WTC11 (cell line): Measurements from ENCODE around the gene SORCS2.

Experiments
- ATF3 ChIP-seq: sonication (generic); formaldehyde crosslinking; conservative IDR thresholded peaks from 2 replicates; pipeline ENCODE4 v1.8.1; 2022; ENCODE audit warnings: mild to moderate bottlenecking, missing genetic modification reagents
- CDX4 ChIP-seq: fragments of 250-450 bp; sonication (Bioruptor Pico); IDR thresholded peaks from 2 replicates; pipeline ENCODE4 v1.9.0; 2021; ENCODE audit warnings: moderate library complexity, mild to moderate bottlenecking, inconsistent platforms, borderline replicate concordance
- CTCF ChIP-seq: fragments of 200-600 bp; IDR thresholded peaks from 2 replicates; pipeline ENCODE4 v1.8.0; 2022; ENCODE audit warnings: antibody characterized with exemption
- E2F4 ChIP-seq: sonication (generic); formaldehyde crosslinking; IDR thresholded peaks from 2 replicates; pipeline ENCODE4 v1.8.1; 2022; ENCODE audit warnings: low read depth, mild to moderate bottlenecking, moderate library complexity, missing genetic modification reagents, borderline replicate concordance
- ESRRA ChIP-seq: sonication (generic); formaldehyde crosslinking; IDR thresholded peaks from 2 replicates; pipeline ENCODE4 v1.8.1; 2022; ENCODE audit warnings: mild to moderate bottlenecking, missing genetic modification reagents, borderline replicate concordance
- PRDM15 ChIP-seq: sonication (generic); formaldehyde crosslinking; IDR thresholded peaks from 2 replicates; pipeline ENCODE4 v1.8.0; 2022; ENCODE audit warnings: missing genetic modification reagents
- SMAD3 ChIP-seq: sonication (generic); formaldehyde crosslinking; IDR thresholded peaks from 2 replicates; pipeline ENCODE4 v1.8.0; 2022; ENCODE audit warnings: missing genetic modification reagents, mild to moderate bottlenecking, borderline replicate concordance
- SP1 ChIP-seq: sonication (generic); formaldehyde crosslinking; conservative IDR thresholded peaks from 2 replicates; pipeline ENCODE4 v1.8.1; 2022; ENCODE audit warnings: missing genetic modification reagents
- TP53 ChIP-seq: sonication (generic); formaldehyde crosslinking; IDR thresholded peaks from 2 replicates; pipeline ENCODE4 v1.8.1; 2023; ENCODE audit warnings: mild to moderate bottlenecking, missing genetic modification reagents
- USF1 ChIP-seq: sonication (generic); formaldehyde crosslinking; IDR thresholded peaks from 2 replicates; pipeline ENCODE4 v1.8.0; 2022; ENCODE audit warnings: mild to moderate bottlenecking, missing genetic modification reagents
- ZBTB43 ChIP-seq: sonication (generic); formaldehyde crosslinking; IDR thresholded peaks from 2 replicates; pipeline ENCODE4 v1.8.1; 2023; ENCODE audit warnings: mild to moderate bottlenecking, missing genetic modification reagents
- ZNF232 ChIP-seq: sonication (generic); formaldehyde crosslinking; IDR thresholded peaks from 2 replicates; pipeline ENCODE4 v1.8.0; 2022; ENCODE audit warnings: mild to moderate bottlenecking, missing genetic modification reagents
- ZNF671 ChIP-seq: fragments of 250-450 bp; sonication (Bioruptor Pico); IDR thresholded peaks from 2 replicates; pipeline ENCODE4 v1.8.0; 2021; ENCODE audit warnings: mild to moderate bottlenecking

GRCh38 chr4:7270121-7270520, 77.8 kb downstream of the SORCS2 start:
- TF ChIP-seq CTCF (no peak), USF1 (CRISPR knock-in tag) (no peak), CDX4 (CRISPR knock-in tag) (no peak), SP1 (CRISPR knock-in tag) (no peak), ZNF232 (CRISPR knock-in tag) (no peak), E2F4 (CRISPR knock-in tag) (no peak), ESRRA (CRISPR knock-in tag) (no peak), SMAD3 (CRISPR knock-in tag) (no peak), PRDM15 (CRISPR knock-in tag) (no peak), ZNF671 (CRISPR knock-in tag) (no peak), ATF3 (no peak), ZBTB43 (CRISPR knock-in tag) (no peak), TP53 (CRISPR knock-in tag) (no peak)
